Stomach (tissue), 4 donors: ENCODE results near the gene PTPRE.

Experiments
- EP300 ChIP-seq: sonication (generic); formaldehyde crosslinking; IDR thresholded peaks from one replicate; pipeline ENCODE4 v1.6.1; 2017; ENCODE audit warnings: antibody characterized with exemption
- POLR2A ChIP-seq, 4 donors: fragments of 450-650 bp; IDR thresholded peaks; one replicate each; pipeline ENCODE4 v1.6.1; 2016; ENCODE audit warnings: antibody characterized with exemption in 4 of 4, control low read depth in 2 of 4, mild to moderate bottlenecking in 1 of 4, moderate library complexity in 1 of 4
- POLR2AphosphoS5 ChIP-seq, 3 donors: sonication (generic); formaldehyde crosslinking; IDR thresholded peaks; one replicate each; pipeline ENCODE4 v1.6.1; 2016; ENCODE audit warnings: antibody characterized with exemption in 3 of 3
- TF ChIP-seq, protein P1 (sequence below), 7 experiments: fragments of 450-650 bp in 4 of 7; fragments of 200-600 bp in 3 of 7; sonication (generic) in 3 of 7; IDR thresholded peaks; one replicate each; pipeline ENCODE4 v1.5.1; 2016 to 2019; ENCODE audit warnings: antibody characterized with exemption in 7 of 7, control low read depth in 2 of 7, mild to moderate bottlenecking in 1 of 7

DNA sequence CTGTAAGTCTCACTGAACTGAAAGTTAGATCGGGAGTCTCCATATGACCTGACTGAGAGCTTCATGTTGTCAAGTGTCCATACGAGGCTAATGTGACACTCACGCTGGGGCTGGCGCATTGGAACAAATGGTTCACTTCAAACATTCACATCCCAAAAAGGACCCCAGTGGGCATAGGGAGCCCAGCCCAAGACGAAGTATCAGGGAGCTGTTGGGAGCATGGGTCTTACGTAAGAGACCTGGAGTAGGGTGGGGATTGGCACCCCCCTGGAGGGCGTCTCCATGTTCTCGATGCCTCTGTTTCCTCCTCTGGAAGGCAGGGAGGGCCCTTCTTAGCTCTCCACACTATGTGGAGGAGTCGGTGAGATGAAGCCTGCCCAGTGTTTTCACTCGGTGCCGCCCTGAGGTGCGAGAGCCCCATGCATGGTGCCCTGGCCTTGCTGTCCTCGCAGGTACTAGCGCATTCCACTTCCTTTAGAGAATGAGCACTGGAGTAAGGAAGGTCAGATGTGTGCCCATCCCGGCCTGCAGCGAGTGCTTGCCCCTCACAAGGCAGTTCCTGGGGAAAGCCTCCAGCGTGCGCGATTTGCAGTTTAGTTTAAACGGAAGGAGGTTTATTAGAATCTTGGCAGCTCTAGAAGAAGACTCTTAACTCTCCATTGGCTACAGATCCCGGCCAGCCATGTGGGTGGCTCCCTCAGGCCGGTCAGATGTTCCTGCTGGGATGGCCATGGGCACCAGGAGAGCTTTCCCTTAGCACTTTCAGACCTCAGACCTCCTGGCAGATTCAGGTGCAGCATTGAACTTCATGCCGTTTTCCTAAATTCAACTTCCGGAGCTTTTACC, 64.4 kb downstream of the PTPRE start:
- TF ChIP-seq, protein P1, sequence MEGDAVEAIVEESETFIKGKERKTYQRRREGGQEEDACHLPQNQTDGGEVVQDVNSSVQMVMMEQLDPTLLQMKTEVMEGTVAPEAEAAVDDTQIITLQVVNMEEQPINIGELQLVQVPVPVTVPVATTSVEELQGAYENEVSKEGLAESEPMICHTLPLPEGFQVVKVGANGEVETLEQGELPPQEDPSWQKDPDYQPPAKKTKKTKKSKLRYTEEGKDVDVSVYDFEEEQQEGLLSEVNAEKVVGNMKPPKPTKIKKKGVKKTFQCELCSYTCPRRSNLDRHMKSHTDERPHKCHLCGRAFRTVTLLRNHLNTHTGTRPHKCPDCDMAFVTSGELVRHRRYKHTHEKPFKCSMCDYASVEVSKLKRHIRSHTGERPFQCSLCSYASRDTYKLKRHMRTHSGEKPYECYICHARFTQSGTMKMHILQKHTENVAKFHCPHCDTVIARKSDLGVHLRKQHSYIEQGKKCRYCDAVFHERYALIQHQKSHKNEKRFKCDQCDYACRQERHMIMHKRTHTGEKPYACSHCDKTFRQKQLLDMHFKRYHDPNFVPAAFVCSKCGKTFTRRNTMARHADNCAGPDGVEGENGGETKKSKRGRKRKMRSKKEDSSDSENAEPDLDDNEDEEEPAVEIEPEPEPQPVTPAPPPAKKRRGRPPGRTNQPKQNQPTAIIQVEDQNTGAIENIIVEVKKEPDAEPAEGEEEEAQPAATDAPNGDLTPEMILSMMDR (IDR thresholded peaks at IDR 0.05), result no peak
- TF ChIP-seq EP300 (no peak), POLR2A (IDR thresholded peaks at IDR 0.05) (no peak), POLR2AphosphoS5 (IDR thresholded peaks at IDR 0.05) (no peak)
